Mesenteric fat pad (tissue), 1 donor: ENCODE results near the gene GLT8D1. TPM values are rescaled to one million over a fixed set of nuclear protein-coding genes. Genes with fewer than 3 reads are reported as not detected.

Experiments
- DNase-seq: peaks from one replicate; pipeline ENCODE4 v3.0.0-alpha.2; 2020; ENCODE audit warnings: low spot score
- total RNA-seq: library from RNA; stranded (reverse); fragmentation: NEBNext Ultra II Directional; extraction: Animal tissue kit (Norgen Biotek cat#: 25700); gene quantifications from one replicate; pipeline ENCODE4 v1.2.1, GENCODE V29; 2021
- donor health status: DM: yes; HTN: yes; CAD: no.

GLT8D1 gene
- total RNA-seq, 1 donor from 2014 or later = 33.2 TPM

DNA sequence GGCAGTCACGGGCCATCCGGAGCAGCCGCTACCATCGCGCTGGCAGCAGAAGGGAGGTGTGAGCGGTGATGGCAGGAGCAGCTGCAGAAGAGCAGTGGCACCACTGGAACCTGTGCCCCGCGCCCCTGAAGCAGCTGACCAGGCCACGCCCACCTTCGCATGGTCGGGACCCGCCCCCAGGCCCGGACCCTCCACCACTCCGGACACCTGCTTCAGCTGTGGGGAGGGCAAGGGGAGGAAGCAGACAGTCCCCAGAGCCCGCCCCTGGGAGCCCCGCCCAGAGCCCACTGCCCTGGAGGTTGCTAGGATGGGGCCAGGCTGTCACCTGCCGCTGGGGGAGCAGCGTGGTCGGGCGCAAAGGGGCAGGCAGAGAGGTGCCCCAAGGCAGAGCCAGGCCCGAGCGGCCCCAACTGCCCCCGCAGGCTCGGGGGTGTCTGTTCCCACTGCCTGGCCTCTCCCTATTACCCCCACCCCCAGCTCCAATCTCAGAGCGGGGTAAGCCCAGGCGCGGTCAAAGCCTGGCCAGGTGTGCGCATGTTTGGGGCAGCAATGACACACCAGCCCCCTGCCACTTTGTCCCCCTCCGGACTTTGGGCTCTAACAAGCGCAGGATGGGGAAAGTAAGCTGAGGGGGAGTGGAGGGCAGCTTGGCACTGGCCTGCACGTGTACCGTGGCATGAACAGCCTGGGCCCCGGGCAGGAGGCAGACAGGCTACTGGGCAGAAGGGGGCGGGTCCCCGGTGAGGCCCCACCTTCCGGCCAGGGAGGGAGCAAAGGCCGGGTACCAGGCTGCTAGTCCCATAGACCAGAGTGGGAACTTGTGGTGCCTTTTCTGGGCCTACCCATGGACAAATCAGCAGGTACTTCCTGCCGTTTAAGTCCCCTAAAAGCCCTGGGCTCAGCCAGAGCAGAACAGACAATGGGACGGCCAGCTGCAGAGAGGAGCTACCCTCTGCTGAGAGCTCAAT is 9.0 kb upstream of the GLT8D1 start:
- DNase-seq = peak; percentile 77

DNA sequence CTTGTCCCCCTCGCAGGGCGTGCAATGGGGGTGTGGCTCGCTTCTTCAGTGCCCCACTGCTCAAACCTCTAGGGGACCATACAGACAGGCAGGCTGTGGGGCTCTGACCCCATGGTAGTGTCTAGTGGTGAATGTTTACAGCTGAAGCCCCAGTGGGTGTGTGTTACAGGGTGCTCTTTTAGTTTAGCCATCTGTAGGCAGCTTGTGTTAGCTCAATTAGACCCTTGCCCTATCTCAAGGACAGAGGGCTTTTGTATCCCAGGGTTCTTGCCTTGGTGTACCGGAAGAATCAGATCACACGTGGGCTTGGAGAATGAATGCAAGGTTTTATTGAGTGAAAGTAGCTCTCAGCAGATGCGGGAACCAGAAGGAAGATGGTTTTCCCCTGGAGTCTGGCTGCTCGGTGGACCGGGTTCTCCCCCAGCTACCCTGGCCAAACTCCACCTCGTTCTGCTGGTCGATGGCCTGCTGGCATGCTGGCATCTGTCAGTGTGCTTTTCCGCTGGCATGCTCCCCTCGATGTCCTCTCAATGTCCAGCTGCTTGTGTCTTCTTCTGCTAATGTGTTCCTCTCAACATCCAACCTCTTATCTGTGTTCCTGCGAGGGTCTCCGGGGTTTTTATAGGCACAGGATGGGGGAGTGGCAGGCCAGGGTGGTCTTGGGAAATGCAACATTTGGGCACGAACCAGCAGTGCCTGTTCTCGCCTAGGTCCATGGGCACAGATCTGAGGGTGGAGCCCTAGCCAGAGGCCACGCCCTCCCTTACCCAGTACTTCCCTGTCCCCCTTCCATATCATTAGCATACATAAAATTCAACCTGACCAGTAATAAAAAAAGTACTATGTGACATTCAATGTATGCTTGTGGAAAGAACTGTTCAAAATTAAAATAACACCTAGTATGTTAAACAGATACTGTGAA is 7.0 kb upstream of the GLT8D1 start:
- DNase-seq = peak; percentile 74

DNA sequence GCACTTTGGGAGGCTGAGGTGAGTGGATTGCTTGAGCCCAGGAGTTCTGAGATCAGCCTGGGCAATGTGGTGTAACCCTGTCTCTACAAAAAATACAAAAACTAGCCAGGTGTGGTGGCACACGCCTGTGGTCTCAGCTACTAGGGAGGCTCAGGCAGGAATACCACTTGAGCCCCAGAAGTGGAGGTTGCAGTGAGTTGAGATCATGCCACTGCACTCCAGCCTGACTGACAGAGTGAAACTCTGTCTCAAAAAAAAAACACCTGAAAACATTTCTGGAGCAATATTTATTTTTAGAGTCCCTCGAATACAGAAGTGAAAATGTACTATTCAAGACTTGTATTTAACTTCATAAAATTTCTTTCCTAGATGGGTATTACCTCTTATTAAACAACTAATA is 4.9 kb upstream of the GLT8D1 start:
- no peak for DNase-seq

DNA sequence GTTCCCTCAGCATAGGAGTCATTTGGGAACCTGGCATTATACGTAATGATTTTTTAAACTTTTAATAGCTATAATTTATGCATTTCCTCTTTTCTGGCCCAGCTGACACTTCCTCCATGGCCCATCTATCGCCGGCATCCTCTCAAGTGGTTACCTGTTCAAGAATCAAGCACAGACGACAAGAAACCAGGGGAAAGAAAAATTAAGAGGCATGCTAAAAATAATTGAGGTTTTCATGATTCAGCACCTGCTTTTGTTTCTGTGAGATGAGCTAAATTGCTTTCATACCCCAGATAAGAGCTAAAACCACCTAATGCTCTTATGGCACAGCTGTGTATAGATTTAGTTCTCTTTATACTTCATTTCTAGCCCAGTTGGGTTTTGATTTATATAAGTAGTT is 2.0 kb upstream of the GLT8D1 start:
- DNase-seq = no peak

DNA sequence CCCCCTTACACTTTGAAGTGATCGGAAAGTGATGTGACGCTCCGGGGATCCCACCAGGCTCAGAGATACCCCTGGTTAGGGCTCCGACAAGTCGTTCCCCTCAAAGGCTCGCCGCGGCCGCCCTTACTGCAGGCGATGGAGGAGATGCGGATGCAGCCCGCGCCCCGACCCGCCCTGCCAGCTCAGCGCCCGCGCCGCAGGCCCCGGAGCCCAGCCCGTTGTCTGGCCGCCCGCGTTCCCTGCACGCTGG is 228 bp downstream of the GLT8D1 start:
- DNase-seq = no peak

DNA sequence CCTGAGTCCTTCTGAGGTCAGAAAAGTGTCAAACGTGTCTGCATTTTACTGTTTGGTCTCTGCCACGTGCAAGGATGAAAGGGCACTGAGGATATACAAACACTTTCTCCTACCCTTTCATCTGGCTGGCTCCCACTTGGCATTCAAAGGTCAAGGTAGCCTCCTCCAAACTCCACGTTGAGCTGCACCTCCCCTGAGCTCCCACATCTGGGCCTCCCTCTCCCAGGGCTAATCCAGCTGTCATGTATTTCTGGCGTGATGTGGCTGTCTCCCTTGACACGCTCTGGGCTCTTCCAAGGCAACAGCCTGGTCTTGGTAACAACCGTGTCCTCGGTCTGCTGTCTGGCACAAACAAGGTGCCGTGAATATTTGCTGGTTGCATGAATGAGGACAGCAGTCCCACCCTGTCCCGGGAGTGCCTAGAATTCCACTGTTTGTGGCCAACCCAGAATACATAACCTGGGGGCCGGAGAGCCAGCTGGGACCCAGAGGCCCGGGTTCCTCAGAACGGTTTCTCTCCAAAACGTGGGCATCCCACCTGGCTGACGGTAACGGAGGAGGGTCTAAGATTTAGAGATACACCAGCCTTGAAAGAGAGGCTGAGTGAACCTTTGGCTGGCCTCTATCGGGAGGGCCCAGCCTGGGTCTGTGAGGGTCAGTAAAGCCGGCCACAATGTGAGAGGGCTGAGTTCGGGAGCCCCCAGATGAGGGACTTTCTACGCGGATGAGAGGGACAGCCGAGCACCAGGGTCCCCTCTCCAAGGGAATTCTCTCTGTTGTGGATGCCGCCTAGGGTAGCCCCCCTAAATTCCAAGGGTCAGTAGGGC is 767 bp downstream of the GLT8D1 start:
- no peak for DNase-seq

DNA sequence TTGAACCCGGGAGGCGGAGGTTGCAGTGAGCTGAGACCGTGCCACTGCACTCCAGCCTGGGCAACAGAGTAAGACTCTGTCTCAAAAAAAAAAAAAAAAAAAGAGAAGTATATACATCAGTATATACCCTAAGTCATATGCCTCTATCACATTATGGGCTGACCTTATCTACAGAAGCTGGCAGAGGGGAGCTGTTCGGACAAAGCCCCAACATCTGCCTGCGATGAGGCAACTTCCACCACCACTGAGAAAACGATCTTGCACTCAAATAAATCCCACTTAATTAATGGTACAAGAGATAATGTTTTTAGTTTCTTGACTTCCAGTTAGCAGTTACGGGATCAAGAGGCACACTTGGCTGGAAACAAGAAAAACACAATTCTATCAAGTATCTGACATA is 2.2 kb downstream of the GLT8D1 start:
- no peak for DNase-seq

DNA sequence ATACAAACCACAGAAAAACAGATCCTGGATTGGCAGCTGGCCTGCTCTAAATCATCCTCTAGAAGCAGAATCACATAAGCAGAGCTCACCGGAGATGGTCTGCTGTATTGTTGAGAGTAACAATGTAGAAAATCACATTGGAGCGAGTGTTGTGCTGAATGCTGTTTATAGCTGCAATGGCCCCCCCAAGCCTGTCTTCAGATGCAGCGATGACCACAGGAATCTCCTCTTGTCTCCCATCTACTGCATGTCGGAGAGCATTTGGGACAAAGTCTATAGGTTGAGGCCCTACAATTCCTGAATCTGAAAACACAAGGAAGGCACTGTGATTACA is 8.0 kb downstream of the GLT8D1 start:
- no peak for DNase-seq

DNA sequence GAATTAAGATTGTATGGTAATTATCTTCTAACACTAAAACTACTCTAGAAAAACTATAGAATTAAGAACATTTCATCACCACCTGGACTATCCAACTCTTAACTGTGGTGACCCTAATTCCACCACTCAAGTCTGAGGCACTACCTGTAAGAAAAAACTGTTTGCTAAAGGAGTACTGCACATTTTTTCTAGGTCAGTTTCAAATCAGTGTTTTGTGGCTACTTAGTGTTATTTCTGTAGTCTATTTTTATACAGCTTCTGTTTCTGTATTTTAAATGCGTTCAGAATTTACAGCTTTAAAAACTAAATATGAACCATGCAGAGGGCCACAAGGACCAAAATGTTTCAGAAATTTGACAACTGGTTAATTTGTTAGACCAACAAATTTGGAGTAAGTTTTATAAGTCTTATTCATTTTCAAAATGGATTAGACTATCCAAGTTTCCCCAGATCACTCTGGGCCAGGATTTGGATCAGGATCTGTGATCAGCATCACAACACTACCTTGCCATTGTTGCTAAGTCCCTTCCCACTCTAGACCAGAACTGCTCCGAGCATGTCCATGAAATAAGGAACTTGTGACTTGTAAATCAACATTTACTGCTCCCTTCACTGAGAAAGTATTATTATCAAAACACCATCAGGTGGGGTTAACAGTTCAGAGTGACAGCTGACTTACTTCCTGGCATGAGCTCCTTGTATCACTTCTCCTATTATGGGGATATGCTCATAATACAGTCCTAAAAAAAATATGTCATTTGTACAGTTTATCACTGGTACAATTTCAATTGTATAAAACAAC is 8.6 kb downstream of the GLT8D1 start:
- DNase-seq = no peak

DNA sequence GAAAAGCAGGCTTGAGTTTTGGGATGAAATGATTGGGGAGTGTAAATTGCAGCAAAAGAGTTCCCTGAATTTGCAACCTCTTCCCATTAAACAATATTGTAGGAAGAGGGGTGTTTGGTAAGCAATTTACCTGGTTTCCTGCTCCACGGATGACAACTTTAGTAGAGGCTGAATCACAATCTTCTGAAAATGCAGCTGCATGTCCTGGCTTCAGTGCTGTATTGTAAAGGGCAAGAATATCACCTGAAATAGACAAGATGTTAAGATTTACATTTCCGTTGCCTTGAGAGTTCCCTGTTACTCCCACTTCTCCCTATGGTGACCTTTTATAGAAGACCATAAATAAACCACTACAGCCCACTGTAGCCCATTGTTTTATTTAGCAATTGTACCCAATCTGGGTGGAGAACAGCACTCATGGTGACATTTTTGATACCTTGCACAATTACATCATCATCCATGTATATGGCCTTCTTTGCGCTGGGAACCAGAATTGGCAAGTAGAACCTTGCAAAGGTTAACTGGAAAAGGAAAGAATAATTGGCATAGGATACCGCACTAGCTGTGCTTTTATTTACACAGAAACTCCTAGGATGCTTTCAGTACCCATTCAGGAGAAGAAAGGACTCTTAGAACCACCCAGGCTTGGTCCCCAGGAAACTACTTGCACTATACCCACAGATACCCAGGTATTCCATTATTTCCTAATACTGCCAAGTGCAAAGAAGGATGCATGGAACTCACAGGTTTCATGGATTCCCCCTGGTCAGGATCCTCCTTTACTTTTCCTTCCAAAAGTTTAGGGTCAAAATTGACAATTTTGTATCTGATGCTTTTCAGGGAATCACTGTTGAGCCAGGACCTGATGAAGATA is 9.6 kb downstream of the GLT8D1 start:
- DNase-seq = no peak

DNA sequence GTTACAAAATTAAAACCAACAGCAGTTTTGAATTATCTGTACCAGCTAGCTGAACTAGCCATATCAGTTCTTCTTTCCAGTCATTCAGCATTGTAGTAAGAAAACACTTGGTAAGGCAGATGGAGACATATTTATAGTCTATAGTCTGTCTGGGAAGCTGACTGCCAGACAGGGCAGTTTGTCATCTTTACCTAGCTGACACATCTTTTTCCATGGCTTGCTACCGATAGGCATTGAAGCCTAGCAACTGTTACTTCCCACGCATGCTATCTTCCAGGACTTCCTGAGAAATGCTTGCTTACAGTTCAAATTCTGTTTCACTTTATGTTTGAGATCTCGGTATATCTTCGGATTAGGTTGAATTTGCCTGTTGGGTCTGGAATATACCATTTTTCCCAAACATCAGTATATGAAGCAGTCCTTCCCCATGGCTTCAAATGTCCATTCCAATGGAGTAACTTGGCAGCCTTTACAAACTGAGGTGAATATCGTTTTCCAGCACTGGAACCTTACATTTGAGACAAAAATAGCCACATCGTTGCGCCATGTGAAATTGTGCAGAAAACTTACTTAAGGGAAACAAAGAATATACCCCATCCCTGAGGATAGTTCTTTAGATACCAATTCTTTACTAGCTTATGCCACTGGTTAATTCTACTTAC is 10.9 kb downstream of the GLT8D1 start:
- no peak for DNase-seq

DNA sequence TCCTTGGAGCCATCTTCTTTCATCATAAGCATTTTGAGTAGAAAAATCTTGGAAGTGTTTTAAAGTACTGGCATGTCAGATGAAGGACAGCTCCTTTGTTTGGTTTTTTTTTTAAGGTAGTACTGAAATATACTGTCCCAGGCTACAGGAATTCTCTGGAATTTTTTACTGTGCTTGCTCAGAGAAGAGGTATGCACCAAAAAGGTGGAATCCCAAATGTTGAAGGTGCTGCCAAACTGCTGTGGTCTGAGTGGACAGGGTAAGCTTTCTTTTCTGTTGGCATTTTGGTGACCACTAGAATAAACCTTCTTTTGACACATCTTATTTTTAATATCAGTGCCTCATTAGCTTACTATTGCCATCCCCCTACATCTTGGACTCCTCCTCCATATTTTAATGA is 12.5 kb downstream of the GLT8D1 start:
- no peak for DNase-seq

DNA sequence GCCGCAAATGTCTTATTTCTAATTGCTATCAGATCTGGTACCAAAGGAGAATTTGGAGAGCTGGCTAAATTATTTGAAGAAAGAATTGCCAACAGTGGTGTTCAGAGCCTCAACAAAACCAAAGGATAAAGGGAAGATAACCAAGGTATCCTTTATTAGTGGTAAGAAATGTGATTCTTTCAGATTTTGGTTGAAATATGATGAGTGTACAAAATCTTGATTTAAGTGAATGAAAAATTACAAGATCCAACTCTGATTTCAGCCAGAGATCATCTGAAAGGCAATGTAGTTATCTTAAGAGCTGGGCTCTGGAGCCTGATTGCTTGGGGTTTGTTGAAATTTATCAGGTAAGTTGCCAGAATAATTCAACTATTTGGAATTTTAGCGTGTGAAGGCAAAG is 15.0 kb downstream of the GLT8D1 start:
- no peak for DNase-seq

DNA sequence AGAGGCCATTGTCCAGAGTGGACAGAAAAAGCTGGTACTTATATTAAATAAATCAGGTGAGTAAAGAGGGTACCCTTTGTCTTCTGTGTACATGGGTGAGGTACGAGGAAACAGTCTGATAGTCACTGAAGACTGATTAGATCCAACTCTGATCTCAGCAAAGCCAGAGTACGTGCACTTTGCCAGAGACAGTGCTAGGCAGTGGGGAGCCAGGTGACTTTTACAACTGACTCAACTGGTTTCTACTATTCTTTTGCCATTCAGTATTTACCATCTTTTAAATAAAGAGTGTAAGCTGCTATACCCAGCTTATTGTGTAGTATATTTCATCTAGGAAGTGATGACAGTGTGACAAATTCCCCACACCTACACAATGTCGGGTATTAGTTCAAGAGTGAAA is 16.4 kb downstream of the GLT8D1 start:
- no peak for DNase-seq

DNA sequence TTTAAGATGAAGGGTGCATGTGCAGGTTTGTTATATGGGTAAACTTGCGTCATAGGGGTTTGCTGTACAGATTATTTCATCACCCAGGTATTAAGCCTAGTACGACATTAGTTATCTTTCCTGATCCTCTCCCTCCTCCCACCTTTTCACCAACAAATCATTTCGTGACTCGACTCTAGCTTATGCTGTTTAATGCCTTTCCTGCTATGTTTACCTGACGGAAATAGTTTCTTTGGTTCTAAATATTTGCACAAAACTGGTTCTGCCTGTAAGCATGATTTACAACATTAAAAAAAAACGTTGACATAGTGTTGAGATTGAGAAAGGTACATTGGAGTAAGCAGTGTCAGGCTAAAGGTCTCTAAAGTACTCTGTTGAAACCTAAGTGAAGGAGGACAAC is 17.3 kb downstream of the GLT8D1 start:
- DNase-seq = no peak

DNA sequence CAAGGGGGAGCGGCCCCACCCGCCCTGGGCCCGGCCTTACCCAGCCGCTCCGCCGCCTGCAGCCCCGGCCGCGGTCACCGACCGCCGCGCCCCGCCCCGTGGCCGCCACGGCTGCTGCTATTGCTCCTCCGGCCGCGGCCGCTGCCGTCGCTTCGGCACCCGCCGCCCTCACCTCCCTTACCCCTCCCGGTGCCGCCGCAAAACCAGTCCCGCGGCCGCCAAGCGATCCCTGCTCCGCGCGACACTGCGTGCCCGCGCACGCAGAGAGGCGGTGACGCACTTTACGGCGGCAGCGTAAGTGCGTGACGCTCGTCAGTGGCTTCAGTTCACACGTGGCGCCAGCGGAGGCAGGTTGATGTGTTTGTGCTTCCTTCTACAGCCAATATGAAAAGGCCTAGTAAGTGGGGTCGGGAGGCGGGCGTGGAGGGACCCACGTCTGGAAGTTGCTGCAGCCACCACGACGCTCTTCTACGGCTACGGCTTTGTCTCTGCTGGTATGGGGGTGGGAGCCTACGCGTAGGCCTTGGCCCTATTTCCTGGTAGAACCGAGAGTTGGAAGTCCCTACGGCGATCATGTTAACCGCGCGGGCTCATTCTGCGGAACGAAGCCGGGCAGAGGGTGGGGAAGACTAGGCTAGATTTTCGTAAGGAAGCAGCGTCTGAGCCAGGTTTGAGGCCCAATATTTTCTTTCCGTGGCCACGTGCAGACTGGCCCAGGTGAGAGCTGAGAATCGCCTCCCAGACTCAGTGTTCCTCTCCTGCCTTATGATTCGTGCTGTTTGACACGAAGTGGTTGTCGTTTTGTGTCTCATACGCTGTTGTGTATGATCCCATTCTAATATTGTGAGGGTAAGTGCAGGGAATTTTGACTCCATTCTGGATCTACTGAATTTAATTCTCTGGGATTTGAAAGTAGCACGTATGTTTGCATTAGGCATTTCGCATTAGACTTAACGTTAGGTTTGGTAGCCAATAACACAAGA is 19.6 kb downstream of the GLT8D1 start, which contains the start of the genes GNL3 and PBRM1:
TSS of gene GNL3 (plus strand) at position 324 of the 983 bp plus-strand sequence. CDS start at position 385, 61 bp downstream.
TSS of gene PBRM1 (minus strand) at position 205 of the 983 bp plus-strand sequence.
- DNase-seq = peak; percentile 97

DNA sequence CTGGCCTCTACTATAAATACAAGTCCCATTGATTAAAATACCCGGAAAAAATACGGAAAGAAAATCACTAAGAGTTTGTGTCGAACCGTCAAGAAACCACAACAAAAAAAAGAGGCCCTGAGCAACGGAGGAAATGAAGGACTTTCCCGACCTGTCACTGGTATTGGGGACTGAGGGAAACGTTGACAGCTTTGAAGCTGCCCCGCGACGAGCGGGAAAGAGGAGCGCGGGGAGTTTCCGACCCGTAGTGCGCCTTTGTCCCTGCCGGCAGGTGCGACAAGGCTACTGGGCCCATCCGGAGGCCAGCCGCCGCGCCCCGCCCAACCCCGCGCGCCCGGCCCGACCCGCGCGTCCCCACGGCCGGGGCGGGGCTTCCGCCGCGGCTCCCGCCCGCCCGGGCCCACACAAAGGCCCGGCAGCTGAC is 20.3 kb downstream of the GLT8D1 start:
- peak; percentile 91 for DNase-seq

DNA sequence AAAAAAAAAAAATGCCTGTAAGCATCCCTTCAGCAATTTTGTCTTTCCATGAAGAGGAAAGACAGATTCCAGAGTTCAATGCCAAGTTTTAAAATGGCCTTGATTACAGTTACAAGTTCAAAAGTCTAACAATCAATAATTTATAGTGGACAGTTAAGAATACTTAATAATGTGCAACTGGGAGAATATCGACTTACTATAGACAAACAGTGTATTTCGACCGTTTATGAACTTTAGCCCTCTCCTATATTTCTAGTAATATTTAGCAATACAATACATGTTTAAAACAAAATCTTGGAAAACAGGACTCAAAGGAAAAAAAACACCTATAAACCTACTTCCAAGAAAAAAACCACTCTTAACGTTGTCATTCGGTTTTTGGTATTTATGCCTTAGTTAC is 21.4 kb downstream of the GLT8D1 start:
- DNase-seq = no peak
